ENCODE measurements around the gene MRFAP1L1.
"Not testable (repeated sequence)": the region's sequence is repeated elsewhere in the genome, so short reads cannot be mapped to it uniquely, and the experiment has no call there.

The MRFAP1L1 gene

DNA sequence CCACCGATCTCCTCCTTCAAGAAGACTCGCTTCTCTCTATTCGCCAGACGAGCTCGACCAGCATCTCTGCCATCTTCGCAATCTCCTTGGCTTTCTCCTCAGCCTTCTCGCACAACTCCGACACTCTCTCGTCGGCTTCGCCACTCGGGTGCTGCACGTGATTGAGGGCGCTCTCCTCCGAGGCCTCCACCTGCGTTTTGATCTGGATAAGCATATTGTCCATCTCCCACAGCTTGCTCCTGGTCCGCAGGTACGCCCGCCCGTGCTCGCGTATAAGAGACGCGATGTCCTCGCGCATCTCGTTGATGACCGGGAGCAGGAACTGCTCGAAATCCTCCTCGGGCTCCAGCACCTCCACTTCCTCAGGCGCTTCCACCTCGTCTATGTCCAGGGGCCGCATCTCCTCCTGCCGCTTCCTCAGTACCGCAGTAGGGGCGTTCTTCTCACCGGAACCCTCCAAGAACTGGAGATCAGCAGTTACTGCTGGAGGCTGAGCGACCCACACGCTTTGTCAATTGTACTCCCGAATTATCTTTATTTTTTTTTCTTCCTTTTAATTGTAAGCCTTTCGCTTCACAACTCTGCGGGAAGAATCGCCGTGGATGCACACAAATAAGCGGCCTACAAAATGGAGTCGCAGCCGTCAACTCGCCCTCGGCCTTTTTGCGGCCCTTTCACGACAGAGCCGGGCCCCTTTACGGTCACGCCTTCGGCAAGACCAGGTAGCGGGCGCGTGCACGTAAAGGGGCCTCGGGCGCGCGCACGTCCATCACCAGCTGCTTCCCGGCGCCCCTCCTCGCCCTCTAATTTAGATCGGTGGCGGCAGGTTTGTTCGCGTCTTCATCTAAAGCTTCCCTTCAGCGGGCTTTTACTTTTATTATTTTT, at the start of gene MRFAP1L1:
Gene MRFAP1L1, minus strand, starts transcription at position 636 of the 885 bp plus-strand sequence. Its CDS starts 236 bp downstream, at position 400.
- peak; percentile 75 for DNase-seq

DNA sequence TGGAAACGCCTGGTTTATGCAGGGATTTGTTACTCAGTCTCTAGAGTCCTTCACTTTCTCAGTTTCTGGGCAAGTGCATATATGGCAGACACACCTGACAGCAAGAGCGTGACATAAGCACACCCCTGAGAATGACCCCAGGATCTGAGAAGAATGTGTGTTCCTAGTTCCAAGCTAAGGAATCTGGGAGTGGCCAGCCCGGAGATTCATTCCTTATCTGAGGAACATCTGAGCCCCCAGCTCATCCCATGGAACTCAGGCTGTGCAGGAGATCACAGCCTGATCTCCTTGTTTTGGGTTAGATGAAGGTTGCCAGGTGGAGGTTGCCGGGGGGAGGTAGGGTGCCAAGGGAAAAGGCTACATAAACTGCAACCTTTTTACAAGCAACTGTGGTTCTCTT, 49.1 kb upstream of the MRFAP1L1 start:
- DNase-seq: no peak

DNA sequence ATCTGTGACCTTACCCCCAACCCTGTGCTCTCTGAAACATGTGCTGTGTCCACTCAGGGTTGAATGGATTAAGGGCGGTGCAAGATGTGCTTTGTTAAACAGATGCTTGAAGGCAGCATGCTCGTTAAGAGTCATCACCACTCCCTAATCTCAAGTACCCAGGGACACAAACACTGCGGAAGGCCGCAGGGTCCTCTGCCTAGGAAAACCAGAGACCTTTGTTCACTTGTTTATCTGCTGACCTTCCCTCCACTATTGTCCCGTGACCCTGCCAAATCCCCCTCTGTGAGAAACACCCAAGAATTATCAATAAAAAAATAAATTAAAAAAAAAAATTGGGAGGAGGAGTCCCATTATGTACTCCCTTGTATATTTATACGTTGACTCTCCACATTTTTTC, 46.7 kb upstream of the MRFAP1L1 start:
- DNase-seq: not testable (repeated sequence)

DNA sequence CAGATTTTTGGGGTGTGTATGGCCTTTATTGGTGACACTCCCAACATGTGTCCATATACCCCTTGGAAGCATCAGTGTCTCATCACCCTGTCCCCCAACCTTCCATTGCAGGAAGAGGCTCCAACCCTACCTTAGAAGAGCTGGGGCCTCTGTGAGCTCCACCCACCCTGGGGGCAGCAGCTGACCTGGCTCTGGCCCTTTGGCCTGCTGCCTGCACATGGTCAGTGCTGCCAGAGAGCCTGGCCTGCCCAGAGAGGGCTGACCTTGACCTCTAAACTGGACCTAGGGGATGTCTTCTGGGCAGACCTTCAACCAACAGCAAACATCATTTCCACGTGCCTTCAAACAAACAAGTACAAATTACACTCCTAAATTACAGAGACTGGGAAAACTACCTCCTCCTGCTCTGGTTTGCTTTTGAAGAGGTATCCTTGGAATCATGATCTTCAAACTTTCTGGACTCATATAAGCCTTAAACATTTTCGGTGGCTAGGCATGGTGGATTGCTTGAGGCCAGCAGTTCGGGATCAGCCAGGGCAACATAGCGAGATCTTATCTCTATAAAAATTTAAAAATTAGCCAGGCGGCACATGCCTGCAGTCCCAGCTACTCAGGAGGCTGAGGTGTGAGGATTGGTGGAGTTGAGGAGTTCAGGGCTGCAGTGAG, 45.6 kb upstream of the MRFAP1L1 start:
- DNase-seq: no peak

GRCh38 chr4:6754481-6755087, 44.9 kb upstream of the MRFAP1L1 start:
- no peak for DNase-seq

DNA sequence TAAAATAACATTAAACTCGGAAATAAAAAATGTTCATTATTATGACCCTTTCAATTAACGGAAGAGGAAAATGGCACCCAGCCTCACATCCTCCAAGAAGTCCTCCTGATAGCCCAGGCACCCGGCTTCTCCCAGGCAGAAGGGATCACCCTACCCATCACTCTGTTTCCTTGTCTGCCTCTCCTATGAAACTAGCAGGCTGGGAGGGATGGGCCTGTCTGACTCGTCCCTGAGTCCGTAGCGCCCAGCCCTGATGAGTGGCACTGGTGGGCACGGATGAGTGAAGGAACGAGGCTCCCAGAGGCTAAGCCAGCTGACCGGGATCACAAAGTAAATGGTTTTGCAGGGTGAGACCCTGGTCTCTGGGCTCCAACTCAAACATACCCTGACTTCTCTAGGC, 44.2 kb upstream of the MRFAP1L1 start:
- DNase-seq: no peak

DNA sequence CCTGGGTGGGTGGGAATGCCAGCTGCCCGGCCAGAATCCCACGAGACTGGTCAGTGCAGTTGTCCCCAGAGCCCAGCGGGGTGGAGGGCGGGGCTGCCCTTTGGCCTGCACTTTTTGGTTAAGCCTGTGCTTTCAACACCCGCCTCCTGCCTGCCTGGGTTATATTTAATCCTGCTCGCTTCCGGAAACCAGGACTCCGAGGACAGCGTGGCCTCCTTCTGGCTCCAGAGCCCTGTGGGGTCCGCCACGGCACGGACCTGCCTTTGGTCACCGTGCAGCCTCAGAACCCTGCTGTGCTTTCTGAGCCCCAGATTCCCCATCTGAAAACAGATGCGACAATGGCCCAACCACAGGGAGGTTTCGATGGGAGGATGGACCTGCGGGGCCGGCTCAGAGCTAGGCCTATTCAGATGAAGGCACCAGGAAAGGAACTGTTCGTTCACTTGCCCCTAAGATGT, 43.5 kb upstream of the MRFAP1L1 start:
- no peak for DNase-seq

- DNase-seq: no peak
These were observed 42.8 kb upstream of the MRFAP1L1 start for GRCh38 chr4:6752486-6752829.

DNA sequence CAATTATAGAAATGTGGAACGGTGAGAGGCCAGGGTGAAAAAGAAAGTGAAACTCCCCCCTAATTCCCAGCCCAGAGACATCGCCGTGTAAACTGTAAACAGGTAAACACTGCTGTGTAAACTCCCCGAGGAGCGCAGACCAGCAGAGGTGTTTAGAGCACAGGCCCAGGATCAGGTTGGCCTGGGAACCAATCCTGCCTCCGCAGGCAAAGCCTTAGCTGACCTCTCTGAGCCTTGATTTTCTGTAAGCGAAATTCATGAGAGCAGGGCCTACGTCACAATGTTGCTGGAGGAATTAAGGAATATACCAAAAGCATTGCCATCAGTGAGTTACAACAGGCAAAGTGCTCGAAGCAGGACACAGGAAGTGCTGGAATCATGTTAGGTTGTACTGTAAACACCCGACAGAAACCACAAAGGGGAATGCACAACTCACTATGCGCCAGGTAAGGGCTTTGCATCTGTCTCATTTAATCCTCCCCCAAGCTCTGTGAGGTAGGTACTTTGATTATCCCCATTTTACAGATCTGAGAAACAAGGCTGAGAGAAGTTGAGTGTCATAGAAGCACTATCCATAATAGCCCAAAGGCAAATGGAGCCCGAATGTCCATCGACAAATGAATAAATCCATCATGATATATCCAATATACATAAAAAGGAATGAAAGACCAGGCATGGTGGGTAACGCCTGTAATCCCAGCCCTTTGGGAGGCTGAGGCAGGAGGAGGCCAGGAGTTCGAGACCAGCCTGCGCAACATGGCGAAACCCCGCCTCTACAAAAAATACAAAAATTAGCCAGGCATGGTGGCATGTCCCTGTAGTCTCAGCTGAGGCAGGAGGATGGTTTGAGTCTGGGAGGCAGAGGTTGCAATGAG, 42.2 kb upstream of the MRFAP1L1 start:
- no peak for DNase-seq

GRCh38 chr4:6750286-6751221, 40.9 kb upstream of the MRFAP1L1 start:
- DNase-seq: no peak

GRCh38 chr4:6749340-6750171, 39.9 kb upstream of the MRFAP1L1 start:
- no peak for DNase-seq

GRCh38 chr4:6748286-6748685, 38.6 kb upstream of the MRFAP1L1 start:
- no peak for DNase-seq

DNA sequence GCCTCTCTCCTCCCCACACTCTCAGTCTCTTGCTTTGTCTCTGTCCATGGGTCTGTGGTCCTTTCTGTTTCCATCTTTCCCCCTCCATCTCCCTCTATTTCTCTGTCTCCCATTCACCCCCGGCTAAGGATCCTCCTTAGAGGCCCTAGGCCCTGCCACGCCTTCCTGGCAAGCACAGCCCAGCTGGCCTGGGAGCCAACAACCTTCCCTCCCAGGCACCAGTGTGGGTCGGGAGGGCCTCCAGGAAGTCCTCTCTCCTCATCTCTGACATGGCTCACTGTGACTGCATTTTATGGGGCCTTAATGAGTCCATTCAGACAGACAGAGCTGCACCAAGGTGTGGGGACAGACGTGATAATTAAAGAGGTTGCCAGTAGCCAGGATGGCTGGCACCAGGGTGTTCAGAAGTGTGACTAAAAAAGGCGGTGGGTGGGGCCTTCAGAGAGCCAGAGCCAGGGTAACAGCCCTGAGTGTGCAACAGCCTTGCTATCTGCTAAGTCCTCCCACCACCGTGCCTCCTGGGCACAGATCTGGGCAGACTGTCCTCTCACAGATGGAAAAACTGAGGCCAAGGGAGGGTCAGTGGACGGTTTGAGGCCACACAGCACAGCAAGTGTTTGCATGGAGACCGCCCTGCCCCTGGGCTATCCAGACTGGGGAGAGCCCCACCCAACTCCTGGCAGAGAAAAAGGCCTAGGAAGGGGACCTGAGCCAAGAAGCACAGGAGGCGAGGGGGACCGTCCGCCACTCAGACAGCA, 37.8 kb upstream of the MRFAP1L1 start:
- peak; percentile 42 for DNase-seq

DNA sequence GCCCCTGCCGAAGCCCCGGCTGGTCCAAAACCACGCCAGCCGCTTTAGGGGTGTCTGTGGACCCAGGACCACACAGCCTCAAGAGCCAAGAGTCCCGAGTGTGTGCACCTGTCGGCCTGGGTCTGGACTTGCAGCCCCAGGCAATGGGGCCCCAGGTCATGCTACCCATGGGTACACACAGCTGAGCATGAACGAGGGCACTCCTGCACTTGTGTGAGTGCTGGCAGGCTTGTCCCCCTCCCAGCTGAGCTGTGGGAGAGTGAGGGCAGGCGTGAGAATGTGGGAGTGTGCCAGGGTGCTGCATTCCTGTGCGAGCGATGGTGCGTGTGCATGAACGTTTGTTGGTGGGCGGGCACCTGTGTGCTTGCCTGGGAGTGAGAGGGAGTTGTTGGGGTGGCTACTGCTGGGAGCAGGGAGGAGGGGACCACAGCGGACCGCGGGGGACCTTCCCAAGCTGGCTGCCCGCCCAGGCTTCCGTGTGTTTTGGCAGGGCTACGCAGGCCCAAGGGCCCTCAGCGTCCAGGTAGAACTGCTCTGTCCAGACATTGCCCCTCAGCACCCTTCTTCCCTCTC, 37.1 kb upstream of the MRFAP1L1 start:
- peak; percentile 24 for DNase-seq

- no peak for DNase-seq
These were observed 33.3 kb upstream of the MRFAP1L1 start for GRCh38 chr4:6742989-6743388.

GRCh38 chr4:6742507-6742906, 32.8 kb upstream of the MRFAP1L1 start:
- no peak for DNase-seq

- DNase-seq: no peak
These were observed 30.7 kb upstream of the MRFAP1L1 start for GRCh38 chr4:6740347-6740746.

GRCh38 chr4:6739920-6740319, 30.3 kb upstream of the MRFAP1L1 start:
- DNase-seq: no peak

DNA sequence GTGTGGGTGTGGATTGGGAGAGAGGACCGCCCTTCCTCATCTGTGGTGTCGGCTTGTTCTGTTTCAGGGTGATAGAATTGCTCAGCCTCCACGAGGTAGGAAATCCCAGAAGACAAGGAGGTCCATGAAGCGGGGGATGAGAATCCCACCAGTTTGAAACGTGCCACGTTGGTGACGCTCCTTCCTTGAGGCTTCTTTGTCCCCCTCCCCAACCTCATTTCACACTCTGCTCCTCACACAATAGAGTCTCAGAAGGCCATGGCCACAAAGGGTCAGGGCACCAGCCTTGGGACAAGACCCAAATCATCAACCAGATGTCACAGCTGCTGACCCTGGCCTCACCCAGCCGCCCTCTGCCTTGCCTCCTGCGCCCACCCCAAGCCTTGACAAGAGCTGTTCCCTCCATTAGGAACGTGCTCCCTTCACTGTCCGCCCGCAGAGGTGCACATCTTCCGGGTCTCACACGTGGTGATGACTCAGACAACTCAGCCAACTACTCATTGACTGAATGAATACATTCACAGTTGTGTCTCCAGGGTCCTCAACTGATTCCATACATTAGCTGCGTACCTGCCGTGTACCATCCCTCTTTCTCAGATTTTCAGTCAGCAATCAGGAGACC, 24.6 kb upstream of the MRFAP1L1 start:
- no peak for DNase-seq

All from DMS153 (cell line).